IMR-90 (cell line): ENCODE measurements around the gene PALLD.

Experiments used
- BHLHE40 ChIP-seq: fragments of 150-350 bp; IDR thresholded peaks from 2 replicates; pipeline ENCODE4 v1.6.1; 2016; ENCODE audit warnings: mild to moderate bottlenecking, low read depth, low read length
- CEBPB ChIP-seq: IDR thresholded peaks from 2 replicates; pipeline ENCODE4 v1.6.1; 2012; ENCODE audit warnings: low read depth, low read length, improper control_type of control experiment
- CHD1 ChIP-seq: IDR thresholded peaks from 2 replicates; pipeline ENCODE4 v1.6.1; 2012; ENCODE audit warnings: low read depth, low read length, improper control_type of control experiment
- ELK1 ChIP-seq: fragments of 150-350 bp; IDR thresholded peaks from 2 replicates; pipeline ENCODE4 v1.6.1; 2016; ENCODE audit warnings: low read depth, mild to moderate bottlenecking, low read length, moderate library complexity, borderline replicate concordance
- MAFK ChIP-seq: IDR thresholded peaks from 2 replicates; pipeline ENCODE4 v1.6.1; 2012; ENCODE audit warnings: low read depth, low read length, improper control_type of control experiment
- MXI1 ChIP-seq: IDR thresholded peaks from 2 replicates; pipeline ENCODE4 v1.6.1; 2012; ENCODE audit warnings: low read depth, mild to moderate bottlenecking, low read length, moderate library complexity, borderline replicate concordance
- NFE2L2 ChIP-seq: fragments of 150-350 bp; IDR thresholded peaks from 2 replicates; pipeline ENCODE4 v1.6.1; 2016; ENCODE audit warnings: low read depth, mild to moderate bottlenecking, low read length
- POLR2A ChIP-seq: IDR thresholded peaks from 2 replicates; pipeline ENCODE4 v1.6.1; 2012; ENCODE audit warnings: mild to moderate bottlenecking, low read depth, low read length
- RAD21 ChIP-seq: IDR thresholded peaks from 2 replicates; pipeline ENCODE4 v1.6.1; 2012; ENCODE audit warnings: low read length, improper control_type of control experiment
- RCOR1 ChIP-seq: IDR thresholded peaks from 2 replicates; pipeline ENCODE4 v1.6.1; 2012; ENCODE audit warnings: mild to moderate bottlenecking, low read length, improper control_type of control experiment; ENCODE audit not compliant: insufficient replicate concordance
- RFX5 ChIP-seq: IDR thresholded peaks from 2 replicates; pipeline ENCODE4 v1.8.0; 2012; ENCODE audit warnings: low read depth, mild to moderate bottlenecking, low read length, moderate library complexity
- SMC3 ChIP-seq: fragments of 150-350 bp; IDR thresholded peaks from 2 replicates; pipeline ENCODE4 v1.6.1; 2016; ENCODE audit warnings: low read depth, mild to moderate bottlenecking, antibody characterized with exemption, low read length, moderate library complexity
- TF ChIP-seq, protein P1 (sequence below): conservative IDR thresholded peaks from 2 replicates; pipeline ENCODE4 v1.5.1; 2012; ENCODE audit warnings: mild to moderate bottlenecking, low read depth, low read length, improper control_type of control experiment
- TF ChIP-seq, protein P2 (sequence below): fragments of 150-350 bp; IDR thresholded peaks from 2 replicates; pipeline ENCODE4 v1.6.1; 2017; ENCODE audit warnings: mild to moderate bottlenecking, antibody characterized with exemption, low read length, low read depth

DNA sequence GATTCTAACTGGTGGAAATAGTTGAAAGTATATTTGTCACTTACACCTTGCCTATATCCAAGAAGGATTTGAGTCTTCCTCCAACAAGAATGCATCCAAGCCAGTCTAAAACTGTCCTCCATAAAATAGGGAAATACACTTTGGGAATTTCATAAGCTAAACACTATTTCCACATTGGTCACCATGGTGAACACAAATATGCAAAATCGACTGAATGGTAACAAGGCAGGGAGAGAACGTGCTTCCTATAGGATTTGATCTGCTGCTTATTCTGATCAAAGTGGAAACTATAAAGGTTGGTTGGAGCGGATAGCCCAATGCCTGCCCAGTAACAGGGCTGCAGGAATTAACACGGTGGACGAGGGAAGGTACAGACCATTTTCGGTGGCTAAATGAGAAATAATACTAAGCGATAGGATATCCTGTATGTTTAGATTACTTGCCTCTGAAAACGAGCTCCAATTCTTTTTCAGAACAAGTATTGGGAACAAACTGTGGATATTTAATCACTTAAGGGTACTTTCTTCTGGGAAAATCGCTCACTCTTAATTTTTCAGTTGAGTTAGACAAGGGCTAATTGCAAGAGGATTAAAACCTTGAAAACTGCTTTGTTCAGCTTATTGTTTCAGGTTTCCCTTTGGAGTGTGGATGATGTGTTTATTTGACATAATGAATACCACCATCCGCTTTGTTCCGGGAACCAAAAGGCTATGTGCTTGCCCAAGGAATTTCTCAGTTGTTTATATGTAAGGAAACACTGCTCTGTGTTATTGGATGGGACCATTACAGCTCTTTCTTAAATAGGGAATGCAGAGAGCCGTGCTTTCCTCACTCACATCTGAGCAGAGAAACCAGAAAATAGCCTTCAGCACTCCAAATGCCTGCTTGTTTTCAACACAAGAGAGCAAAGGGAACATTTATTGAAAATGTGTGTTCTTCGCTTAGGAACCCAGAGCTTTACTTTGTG lies 318.8 kb downstream of the PALLD start:
- TF ChIP-seq POLR2A = peak; percentile 73
- peak; percentile 30; the same call in 1 of the 2 replicates for TF ChIP-seq MAFK
- TF ChIP-seq RAD21 = 0 out of 2 replicates have a peak, but pooled peaks have one; percentile 5
- TF ChIP-seq, protein P1, sequence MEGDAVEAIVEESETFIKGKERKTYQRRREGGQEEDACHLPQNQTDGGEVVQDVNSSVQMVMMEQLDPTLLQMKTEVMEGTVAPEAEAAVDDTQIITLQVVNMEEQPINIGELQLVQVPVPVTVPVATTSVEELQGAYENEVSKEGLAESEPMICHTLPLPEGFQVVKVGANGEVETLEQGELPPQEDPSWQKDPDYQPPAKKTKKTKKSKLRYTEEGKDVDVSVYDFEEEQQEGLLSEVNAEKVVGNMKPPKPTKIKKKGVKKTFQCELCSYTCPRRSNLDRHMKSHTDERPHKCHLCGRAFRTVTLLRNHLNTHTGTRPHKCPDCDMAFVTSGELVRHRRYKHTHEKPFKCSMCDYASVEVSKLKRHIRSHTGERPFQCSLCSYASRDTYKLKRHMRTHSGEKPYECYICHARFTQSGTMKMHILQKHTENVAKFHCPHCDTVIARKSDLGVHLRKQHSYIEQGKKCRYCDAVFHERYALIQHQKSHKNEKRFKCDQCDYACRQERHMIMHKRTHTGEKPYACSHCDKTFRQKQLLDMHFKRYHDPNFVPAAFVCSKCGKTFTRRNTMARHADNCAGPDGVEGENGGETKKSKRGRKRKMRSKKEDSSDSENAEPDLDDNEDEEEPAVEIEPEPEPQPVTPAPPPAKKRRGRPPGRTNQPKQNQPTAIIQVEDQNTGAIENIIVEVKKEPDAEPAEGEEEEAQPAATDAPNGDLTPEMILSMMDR = no peak
- no peak; the same call in 1 of the 2 replicates for TF ChIP-seq NFE2L2
- no peak for TF ChIP-seq CHD1
- TF ChIP-seq BHLHE40 = no peak
- TF ChIP-seq, protein P2, sequence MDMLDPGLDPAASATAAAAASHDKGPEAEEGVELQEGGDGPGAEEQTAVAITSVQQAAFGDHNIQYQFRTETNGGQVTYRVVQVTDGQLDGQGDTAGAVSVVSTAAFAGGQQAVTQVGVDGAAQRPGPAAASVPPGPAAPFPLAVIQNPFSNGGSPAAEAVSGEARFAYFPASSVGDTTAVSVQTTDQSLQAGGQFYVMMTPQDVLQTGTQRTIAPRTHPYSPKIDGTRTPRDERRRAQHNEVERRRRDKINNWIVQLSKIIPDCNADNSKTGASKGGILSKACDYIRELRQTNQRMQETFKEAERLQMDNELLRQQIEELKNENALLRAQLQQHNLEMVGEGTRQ = no peak
- TF ChIP-seq SMC3 = no peak
- no peak for TF ChIP-seq MXI1
- 0 out of 2 replicates have a peak, but pooled peaks have one; percentile 7 for TF ChIP-seq CEBPB
- no peak for TF ChIP-seq RCOR1
- TF ChIP-seq RFX5 = no peak
- TF ChIP-seq ELK1 = no peak
